Measurements from ENCODE around the gene IQCF6. TPM values are rescaled to one million over a fixed set of nuclear protein-coding genes. Genes with fewer than 3 reads are reported as not detected.
"Not testable (repeated sequence)": the region's sequence is repeated elsewhere in the genome, so short reads cannot be mapped to it uniquely, and the experiment has no call there.

Gene IQCF6
- polyA plus RNA-seq, 1 of the 3 experiments (the other 2 are of a cell fraction), result not detected

GRCh38 chr3:51748327-51748726, 30.7 kb downstream of the IQCF6 start (continued):
- TF ChIP-seq YY1 (IDR thresholded peaks at IDR 0.05; ENCODE audit: low read depth), result no peak

GRCh38 chr3:51747840-51748239, 31.2 kb downstream of the IQCF6 start:
- H3F3A ChIP-seq (replicated peaks; ENCODE audit: insufficient read depth), result no peaks in the 10 kb centered on the region
- H3K4me3 ChIP-seq (ENCODE audit: low read depth in 2 of 2, low read length in 1 of 2), result no peak overlapping the region
- no peak for DNase-seq
- no peaks in the 10 kb centered on the region for H3K27me3 ChIP-seq (ENCODE audit: insufficient read depth)
- H3K36me3 ChIP-seq (replicated peaks in 1 of 2; ENCODE audit: control insufficient read depth in 1 of 2, insufficient read depth in 2 of 2, low read length in 1 of 2), result no peaks in the 10 kb centered on the region
- no peak overlapping the region for H3K27ac ChIP-seq (ENCODE audit: low read depth in 2 of 2, low read length in 1 of 2)
- H3K4me2 ChIP-seq, result no peak overlapping the region
- no peaks in the 10 kb centered on the region for H3K9me2 ChIP-seq
- ChIA-PET CTCF (no interaction called here), POLR2A (no interaction called here)
- H3K9ac ChIP-seq, result no peak overlapping the region
- no peak for TF ChIP-seq TAF1 (IDR thresholded peaks at IDR 0.05; ENCODE audit: borderline replicate concordance, low read depth, low read length)
- no peak for TF ChIP-seq JUND (IDR thresholded peaks at IDR 0.05)
- no peak for TF ChIP-seq EP300 (IDR thresholded peaks at IDR 0.05; ENCODE audit: borderline replicate concordance in 1 of 2, low read depth in 1 of 2, low read length in 1 of 2)
- no peak for TF ChIP-seq FOXJ3 (CRISPR knock-in tag; IDR thresholded peaks at IDR 0.05)
- no peak for TF ChIP-seq YY1 (IDR thresholded peaks at IDR 0.05; ENCODE audit: low read depth)
- no peak for TF ChIP-seq NFIC (IDR thresholded peaks at IDR 0.05; ENCODE audit: borderline replicate concordance)
- TF ChIP-seq GABPA (IDR thresholded peaks at IDR 0.05; ENCODE audit: low read depth), result no peak
- TF ChIP-seq USF1 (IDR thresholded peaks at IDR 0.05; ENCODE audit: borderline replicate concordance, low read depth), result no peak
- TF ChIP-seq, protein P1, sequence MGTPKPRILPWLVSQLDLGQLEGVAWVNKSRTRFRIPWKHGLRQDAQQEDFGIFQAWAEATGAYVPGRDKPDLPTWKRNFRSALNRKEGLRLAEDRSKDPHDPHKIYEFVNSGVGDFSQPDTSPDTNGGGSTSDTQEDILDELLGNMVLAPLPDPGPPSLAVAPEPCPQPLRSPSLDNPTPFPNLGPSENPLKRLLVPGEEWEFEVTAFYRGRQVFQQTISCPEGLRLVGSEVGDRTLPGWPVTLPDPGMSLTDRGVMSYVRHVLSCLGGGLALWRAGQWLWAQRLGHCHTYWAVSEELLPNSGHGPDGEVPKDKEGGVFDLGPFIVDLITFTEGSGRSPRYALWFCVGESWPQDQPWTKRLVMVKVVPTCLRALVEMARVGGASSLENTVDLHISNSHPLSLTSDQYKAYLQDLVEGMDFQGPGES (IDR thresholded peaks at IDR 0.05; ENCODE audit: low read depth, low read length), result no peak
- no peak for TF ChIP-seq ELF1 (IDR thresholded peaks at IDR 0.05)
- no peak for TF ChIP-seq REST (IDR thresholded peaks at IDR 0.05; ENCODE audit: low read depth, low read length)
- TF ChIP-seq RAD21 (IDR thresholded peaks at IDR 0.05; ENCODE audit: low read length), result no peak
- TF ChIP-seq SMC3 (IDR thresholded peaks at IDR 0.05; ENCODE audit: low read depth, low read length), result no peak
- no peak for TF ChIP-seq NRF1 (IDR thresholded peaks at IDR 0.05; ENCODE audit: low read depth, low read length)
- TF ChIP-seq, protein P2, sequence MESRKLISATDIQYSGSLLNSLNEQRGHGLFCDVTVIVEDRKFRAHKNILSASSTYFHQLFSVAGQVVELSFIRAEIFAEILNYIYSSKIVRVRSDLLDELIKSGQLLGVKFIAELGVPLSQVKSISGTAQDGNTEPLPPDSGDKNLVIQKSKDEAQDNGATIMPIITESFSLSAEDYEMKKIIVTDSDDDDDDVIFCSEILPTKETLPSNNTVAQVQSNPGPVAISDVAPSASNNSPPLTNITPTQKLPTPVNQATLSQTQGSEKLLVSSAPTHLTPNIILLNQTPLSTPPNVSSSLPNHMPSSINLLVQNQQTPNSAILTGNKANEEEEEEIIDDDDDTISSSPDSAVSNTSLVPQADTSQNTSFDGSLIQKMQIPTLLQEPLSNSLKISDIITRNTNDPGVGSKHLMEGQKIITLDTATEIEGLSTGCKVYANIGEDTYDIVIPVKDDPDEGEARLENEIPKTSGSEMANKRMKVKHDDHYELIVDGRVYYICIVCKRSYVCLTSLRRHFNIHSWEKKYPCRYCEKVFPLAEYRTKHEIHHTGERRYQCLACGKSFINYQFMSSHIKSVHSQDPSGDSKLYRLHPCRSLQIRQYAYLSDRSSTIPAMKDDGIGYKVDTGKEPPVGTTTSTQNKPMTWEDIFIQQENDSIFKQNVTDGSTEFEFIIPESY (IDR thresholded peaks at IDR 0.05; ENCODE audit: borderline replicate concordance, low read depth), result no peak
- TF ChIP-seq MEF2A (IDR thresholded peaks at IDR 0.05; ENCODE audit: borderline replicate concordance, low read depth), result no peak
- no peaks in the 10 kb centered on the region for H3K79me2 ChIP-seq (ENCODE audit: insufficient read depth)
- no peaks in the 10 kb centered on the region for H4K20me1 ChIP-seq (ENCODE audit: insufficient read depth)
- no peaks in the 10 kb centered on the region for H3K4me1 ChIP-seq (ENCODE audit: control insufficient read depth in 1 of 2, insufficient read depth in 2 of 2, low read depth in 1 of 2, low read length in 1 of 2)
- H2AFZ ChIP-seq (ENCODE audit: low read depth), result no peak overlapping the region
- no peaks in the 10 kb centered on the region for H3K9me3 ChIP-seq

- H3K9me3 ChIP-seq; H3K79me2 ChIP-seq (ENCODE audit: insufficient read depth); H3F3A ChIP-seq (replicated peaks; ENCODE audit: insufficient read depth); H3K27ac ChIP-seq (ENCODE audit: low read depth in 2 of 2, low read length in 1 of 2); H3K4me1 ChIP-seq (ENCODE audit: control insufficient read depth in 1 of 2, insufficient read depth in 2 of 2, low read depth in 1 of 2, low read length in 1 of 2); POLR2A ChIA-PET; H3K9me2 ChIP-seq; H3K4me3 ChIP-seq (ENCODE audit: low read depth in 2 of 2, low read length in 1 of 2); H3K27me3 ChIP-seq (ENCODE audit: insufficient read depth); DNase-seq; H2AFZ ChIP-seq (ENCODE audit: low read depth); H4K20me1 ChIP-seq (ENCODE audit: insufficient read depth); H3K36me3 ChIP-seq (replicated peaks in 1 of 2; ENCODE audit: control insufficient read depth in 1 of 2, insufficient read depth in 2 of 2, low read length in 1 of 2); H3K4me2 ChIP-seq; H3K9ac ChIP-seq: not testable (repeated sequence)
- WGBS (ENCODE audit: low lambda C conversion rate), result 11% methylated on average over 4 of the region's 4 CpGs
- CTCF ChIA-PET, result interaction anchor here (3.6 kb wide), 1 partner anchor 24 kb away, joined by 16 read pairs; no protein-coding TSS in a partner anchor
Measured at GRCh38 chr3:51742978-51743377, 36.1 kb downstream of the IQCF6 start.
